ENCODE data around the gene AGPS. TPM values are rescaled to one million over a fixed set of nuclear protein-coding genes. Genes with fewer than 3 reads are reported as not detected.
A peak's percentile ranks its signal among the peaks of the same experiment; 100 is the strongest.

The AGPS gene
- total RNA-seq, 1 experiment from 2014 or later, result 107 TPM

DNA sequence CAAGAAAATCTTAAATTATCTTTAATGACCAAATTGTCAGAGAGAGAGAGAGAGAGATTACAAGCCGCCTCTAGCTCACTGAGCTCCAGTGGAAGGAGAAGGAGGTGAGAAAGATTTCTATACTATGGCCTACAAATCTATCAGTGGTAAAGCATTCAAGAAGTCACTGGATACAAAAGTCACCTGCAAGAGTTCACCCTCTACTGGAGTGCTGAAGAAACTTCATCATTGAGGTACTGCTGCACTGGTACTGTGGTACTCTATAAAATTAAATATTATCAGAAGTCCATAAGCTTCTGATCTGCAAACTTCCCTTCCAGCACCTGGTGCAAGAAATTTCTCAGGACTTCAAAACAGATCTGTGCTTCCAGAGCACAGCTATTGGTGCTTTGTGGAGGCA is 48.3 kb upstream of the AGPS start:
- Histone ChIP-seq H3K9me3 (ENCODE audit: insufficient read depth, low read depth) (no peaks in the 10 kb centered on the region), H3K4me3 (no peak overlapping the region), H4K20me1 (ENCODE audit: insufficient read depth) (no peaks in the 10 kb centered on the region), H3K4me1 (replicated peaks; ENCODE audit: insufficient read depth) (peaks cover 6% of the 10 kb centered on the region), H3K4me2 (no peak overlapping the region), H3K27me3 (ENCODE audit: insufficient read depth, low read depth) (no peaks in the 10 kb centered on the region), H3F3A (ENCODE audit: insufficient read depth, low read depth) (peaks cover 3% of the 10 kb centered on the region), H3K79me2 (ENCODE audit: low read depth) (no peaks in the 10 kb centered on the region), H3K27ac (no peak overlapping the region), H2AFZ (no peak overlapping the region), H3K9me2 (ENCODE audit: insufficient read depth) (no peaks in the 10 kb centered on the region), H3K36me3 (ENCODE audit: low read depth) (no peaks in the 10 kb centered on the region)
- CTCF ChIA-PET, result interaction anchor here (0.6 to 1.4 kb wide), 2 partner anchors 72 to 396 kb away, joined by 3 to 4 read pairs; no protein-coding TSS in a partner anchor
- POLR2A ChIA-PET (ENCODE audit: unreplicated experiment), result no interaction called here
- no peak for DNase-seq
- TF ChIP-seq, protein P1, sequence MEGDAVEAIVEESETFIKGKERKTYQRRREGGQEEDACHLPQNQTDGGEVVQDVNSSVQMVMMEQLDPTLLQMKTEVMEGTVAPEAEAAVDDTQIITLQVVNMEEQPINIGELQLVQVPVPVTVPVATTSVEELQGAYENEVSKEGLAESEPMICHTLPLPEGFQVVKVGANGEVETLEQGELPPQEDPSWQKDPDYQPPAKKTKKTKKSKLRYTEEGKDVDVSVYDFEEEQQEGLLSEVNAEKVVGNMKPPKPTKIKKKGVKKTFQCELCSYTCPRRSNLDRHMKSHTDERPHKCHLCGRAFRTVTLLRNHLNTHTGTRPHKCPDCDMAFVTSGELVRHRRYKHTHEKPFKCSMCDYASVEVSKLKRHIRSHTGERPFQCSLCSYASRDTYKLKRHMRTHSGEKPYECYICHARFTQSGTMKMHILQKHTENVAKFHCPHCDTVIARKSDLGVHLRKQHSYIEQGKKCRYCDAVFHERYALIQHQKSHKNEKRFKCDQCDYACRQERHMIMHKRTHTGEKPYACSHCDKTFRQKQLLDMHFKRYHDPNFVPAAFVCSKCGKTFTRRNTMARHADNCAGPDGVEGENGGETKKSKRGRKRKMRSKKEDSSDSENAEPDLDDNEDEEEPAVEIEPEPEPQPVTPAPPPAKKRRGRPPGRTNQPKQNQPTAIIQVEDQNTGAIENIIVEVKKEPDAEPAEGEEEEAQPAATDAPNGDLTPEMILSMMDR (conservative IDR thresholded peaks at IDR 0.05), result peak; percentile 44; the same call in 1 of the 2 replicates
- no peak for TF ChIP-seq EZH2 (IDR thresholded peaks at IDR 0.05; ENCODE audit: low read depth)
- intact Hi-C loops (cut with micrococcal nuclease; ENCODE audit: unreplicated experiment), result no loop called here
- no TSS peak for BruUV-seq (replicated peaks)

DNA sequence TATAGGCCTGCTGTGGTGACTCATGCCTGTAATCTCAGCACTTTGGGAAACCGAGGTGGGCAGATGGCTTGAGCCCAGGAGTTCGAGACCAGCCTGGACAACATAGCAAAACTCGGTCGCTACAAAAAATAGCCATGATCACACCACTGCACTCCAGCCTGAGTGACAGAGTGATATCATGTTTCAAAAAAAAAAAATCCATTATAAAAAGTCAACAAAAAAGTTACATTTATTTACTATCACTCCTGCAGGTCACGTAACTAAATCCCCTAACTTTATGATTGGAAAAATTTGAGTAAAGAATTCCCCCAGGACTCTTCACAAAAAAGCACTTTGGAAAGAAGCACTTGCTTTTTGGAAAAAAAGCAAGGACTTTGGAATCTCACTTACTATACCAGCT is 46.4 kb upstream of the AGPS start:
- Histone ChIP-seq H3K27me3 (ENCODE audit: insufficient read depth, low read depth) (no peaks in the 10 kb centered on the region), H3K36me3 (ENCODE audit: low read depth) (no peaks in the 10 kb centered on the region), H3K79me2 (ENCODE audit: low read depth) (no peaks in the 10 kb centered on the region), H3K4me3 (no peak overlapping the region), H3K4me1 (replicated peaks; ENCODE audit: insufficient read depth) (no peaks in the 10 kb centered on the region), H2AFZ (no peak overlapping the region), H4K20me1 (ENCODE audit: insufficient read depth) (no peaks in the 10 kb centered on the region), H3K27ac (no peak overlapping the region), H3K9me3 (ENCODE audit: insufficient read depth, low read depth) (no peaks in the 10 kb centered on the region), H3K9me2 (ENCODE audit: insufficient read depth) (no peaks in the 10 kb centered on the region), H3F3A (ENCODE audit: insufficient read depth, low read depth) (no peaks in the 10 kb centered on the region), H3K4me2 (no peak overlapping the region)
- ChIA-PET CTCF (no interaction called here), POLR2A (ENCODE audit: unreplicated experiment) (no interaction called here)
- TF ChIP-seq EZH2 (IDR thresholded peaks at IDR 0.05; ENCODE audit: low read depth), result no peak
- TF ChIP-seq, protein P1 (conservative IDR thresholded peaks at IDR 0.05), result no peak
- DNase-seq, result no peak
- no TSS peak for BruUV-seq (replicated peaks)
- intact Hi-C loops (cut with micrococcal nuclease; ENCODE audit: unreplicated experiment), result no loop called here

DNA sequence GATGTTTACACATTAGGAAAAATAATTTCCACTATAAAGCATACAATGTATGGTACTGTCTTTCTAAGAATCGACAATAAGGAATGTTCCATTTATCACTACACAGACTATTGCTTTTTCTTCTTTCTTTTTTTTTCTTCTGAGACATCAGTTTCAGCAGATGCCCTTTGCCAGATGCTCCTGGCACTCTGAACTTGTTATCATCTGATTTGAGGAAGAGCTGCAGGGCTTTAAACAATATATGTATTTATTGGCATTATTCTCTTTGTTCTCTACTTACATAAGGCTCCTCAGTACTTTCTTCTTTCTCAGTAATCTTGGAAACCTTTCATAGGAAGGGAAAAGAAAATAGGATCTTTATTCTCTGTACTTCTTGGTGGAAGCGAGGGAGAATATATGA is 45.0 kb upstream of the AGPS start:
- POLR2A ChIA-PET (ENCODE audit: unreplicated experiment), result no interaction called here
- no peak for DNase-seq
- Histone ChIP-seq H3K4me1 (replicated peaks; ENCODE audit: insufficient read depth) (no peaks in the 10 kb centered on the region), H3K27me3 (ENCODE audit: insufficient read depth, low read depth) (no peaks in the 10 kb centered on the region), H3K79me2 (ENCODE audit: low read depth) (no peaks in the 10 kb centered on the region), H3K4me2 (no peak overlapping the region), H3K4me3 (no peak overlapping the region), H2AFZ (no peak overlapping the region), H3K9me3 (ENCODE audit: insufficient read depth, low read depth) (no peaks in the 10 kb centered on the region), H3F3A (ENCODE audit: insufficient read depth, low read depth) (peaks cover 8% of the 10 kb centered on the region; the same call in 1 of the 2 replicates), H4K20me1 (ENCODE audit: insufficient read depth) (no peaks in the 10 kb centered on the region), H3K9me2 (ENCODE audit: insufficient read depth) (no peaks in the 10 kb centered on the region), H3K36me3 (ENCODE audit: low read depth) (no peaks in the 10 kb centered on the region), H3K27ac (no peak overlapping the region)
- BruUV-seq (replicated peaks), result no TSS peak
- no peak for TF ChIP-seq EZH2 (IDR thresholded peaks at IDR 0.05; ENCODE audit: low read depth)
- TF ChIP-seq, protein P1 (conservative IDR thresholded peaks at IDR 0.05), result no peak
- CTCF ChIA-PET, result no interaction called here
- intact Hi-C loops (cut with micrococcal nuclease; ENCODE audit: unreplicated experiment), result no loop called here

All from PC-9 (cell line).